SK-N-SH treated with all-trans-retinoic acid at 6 μM for 48 hours (cell line): ENCODE data around the gene KCNH3.

Source experiments
- BACH2 ChIP-seq: fragments of 250-450 bp; sonication (Bioruptor Pico); IDR thresholded peaks from 2 replicates; pipeline ENCODE4 v1.9.0; 2021; ENCODE audit warnings: mild to moderate bottlenecking, borderline replicate concordance
- ESRRG ChIP-seq: fragments of 250-450 bp; sonication (Bioruptor Pico); IDR thresholded peaks from 2 replicates; pipeline ENCODE4 v1.6.1; 2021; ENCODE audit warnings: mild to moderate bottlenecking
- ISL1 ChIP-seq: fragments of 250-450 bp; sonication (Bioruptor Pico); IDR thresholded peaks from 2 replicates; pipeline ENCODE4 v2.1.2; 2022; ENCODE audit warnings: mild to moderate bottlenecking, moderate library complexity
- PPARA ChIP-seq: fragments of 250-450 bp; sonication (Bioruptor Pico); IDR thresholded peaks from 2 replicates; pipeline ENCODE4 v1.5.0; 2020; ENCODE audit warnings: mild to moderate bottlenecking, borderline replicate concordance
- RARB ChIP-seq: fragments of 250-450 bp; sonication (Bioruptor Pico); IDR thresholded peaks from 2 replicates; pipeline ENCODE4 v1.8.0; 2021; ENCODE audit warnings: mild to moderate bottlenecking, moderate library complexity
- ZFP3 ChIP-seq: fragments of 250-450 bp; sonication (Bioruptor Pico); IDR thresholded peaks from 2 replicates; pipeline ENCODE4 v1.5.0; 2020; ENCODE audit warnings: mild to moderate bottlenecking, moderate library complexity
- ZNF70 ChIP-seq: fragments of 450-650 bp; formaldehyde crosslinking; IDR thresholded peaks from 2 replicates; pipeline ENCODE4 v1.5.0; 2020; ENCODE audit warnings: mild to moderate bottlenecking, moderate library complexity
- TF ChIP-seq, protein P1 (sequence below): fragments of 250-450 bp; sonication (Bioruptor Pico); IDR thresholded peaks from 2 replicates; pipeline ENCODE4 v1.8.0; 2020; ENCODE audit warnings: mild to moderate bottlenecking, moderate library complexity, borderline replicate concordance
- TF ChIP-seq, protein P2 (sequence below): fragments of 250-450 bp; sonication (Bioruptor Pico); IDR thresholded peaks from 2 replicates; pipeline ENCODE4 v1.5.1; 2020; ENCODE audit warnings: low read depth, mild to moderate bottlenecking, moderate library complexity
- TF ChIP-seq, protein P3 (sequence below): fragments of 250-450 bp; sonication (Bioruptor Pico); IDR thresholded peaks from 2 replicates; pipeline ENCODE4 v1.5.1; 2021; ENCODE audit warnings: mild to moderate bottlenecking, moderate library complexity

DNA sequence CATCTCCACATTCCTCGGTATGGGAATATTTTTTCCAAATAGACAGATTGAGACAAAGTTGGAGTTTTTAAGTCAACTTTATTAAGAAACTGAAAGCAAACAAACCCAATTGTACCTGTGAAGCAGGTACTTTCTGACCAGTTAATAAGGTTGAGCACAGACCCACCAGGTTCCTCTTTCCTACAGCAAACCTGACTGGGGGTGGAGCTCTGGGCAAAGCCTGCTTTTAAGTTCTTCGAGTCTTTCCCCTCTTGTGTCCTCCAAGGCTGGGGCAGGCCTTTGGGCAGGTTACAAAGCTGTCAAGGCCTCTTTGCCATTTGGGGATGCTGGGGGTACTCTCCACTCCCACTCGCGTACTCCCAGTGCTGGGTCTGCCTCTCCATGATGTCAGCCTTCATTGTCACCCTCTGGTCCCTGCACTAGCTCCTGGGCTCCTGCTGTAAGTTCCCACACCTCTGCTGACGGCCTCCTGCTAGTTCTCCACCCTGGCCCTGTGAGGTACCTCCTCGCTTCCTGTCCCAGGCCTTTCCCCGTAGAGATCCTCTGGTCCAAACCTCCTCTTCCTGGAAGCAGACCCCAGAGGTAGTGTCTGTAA lies 3.2 kb downstream of the KCNH3 start:
- TF ChIP-seq, protein P1, sequence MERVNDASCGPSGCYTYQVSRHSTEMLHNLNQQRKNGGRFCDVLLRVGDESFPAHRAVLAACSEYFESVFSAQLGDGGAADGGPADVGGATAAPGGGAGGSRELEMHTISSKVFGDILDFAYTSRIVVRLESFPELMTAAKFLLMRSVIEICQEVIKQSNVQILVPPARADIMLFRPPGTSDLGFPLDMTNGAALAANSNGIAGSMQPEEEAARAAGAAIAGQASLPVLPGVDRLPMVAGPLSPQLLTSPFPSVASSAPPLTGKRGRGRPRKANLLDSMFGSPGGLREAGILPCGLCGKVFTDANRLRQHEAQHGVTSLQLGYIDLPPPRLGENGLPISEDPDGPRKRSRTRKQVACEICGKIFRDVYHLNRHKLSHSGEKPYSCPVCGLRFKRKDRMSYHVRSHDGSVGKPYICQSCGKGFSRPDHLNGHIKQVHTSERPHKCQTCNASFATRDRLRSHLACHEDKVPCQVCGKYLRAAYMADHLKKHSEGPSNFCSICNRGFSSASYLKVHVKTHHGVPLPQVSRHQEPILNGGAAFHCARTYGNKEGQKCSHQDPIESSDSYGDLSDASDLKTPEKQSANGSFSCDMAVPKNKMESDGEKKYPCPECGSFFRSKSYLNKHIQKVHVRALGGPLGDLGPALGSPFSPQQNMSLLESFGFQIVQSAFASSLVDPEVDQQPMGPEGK = no peak
- TF ChIP-seq ZFP3 = no peak
- TF ChIP-seq, protein P2, sequence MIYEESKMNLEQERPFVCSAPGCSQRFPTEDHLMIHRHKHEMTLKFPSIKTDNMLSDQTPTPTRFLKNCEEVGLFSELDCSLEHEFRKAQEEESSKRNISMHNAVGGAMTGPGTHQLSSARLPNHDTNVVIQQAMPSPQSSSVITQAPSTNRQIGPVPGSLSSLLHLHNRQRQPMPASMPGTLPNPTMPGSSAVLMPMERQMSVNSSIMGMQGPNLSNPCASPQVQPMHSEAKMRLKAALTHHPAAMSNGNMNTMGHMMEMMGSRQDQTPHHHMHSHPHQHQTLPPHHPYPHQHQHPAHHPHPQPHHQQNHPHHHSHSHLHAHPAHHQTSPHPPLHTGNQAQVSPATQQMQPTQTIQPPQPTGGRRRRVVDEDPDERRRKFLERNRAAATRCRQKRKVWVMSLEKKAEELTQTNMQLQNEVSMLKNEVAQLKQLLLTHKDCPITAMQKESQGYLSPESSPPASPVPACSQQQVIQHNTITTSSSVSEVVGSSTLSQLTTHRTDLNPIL (CRISPR knock-in tag) = no peak
- TF ChIP-seq PPARA (CRISPR knock-in tag) = no peak
- TF ChIP-seq BACH2 = no peak
- TF ChIP-seq ZNF70 (CRISPR knock-in tag) = no peak
- no peak for TF ChIP-seq RARB (CRISPR knock-in tag)
- TF ChIP-seq ESRRG (CRISPR knock-in tag) = no peak
- TF ChIP-seq, protein P3, sequence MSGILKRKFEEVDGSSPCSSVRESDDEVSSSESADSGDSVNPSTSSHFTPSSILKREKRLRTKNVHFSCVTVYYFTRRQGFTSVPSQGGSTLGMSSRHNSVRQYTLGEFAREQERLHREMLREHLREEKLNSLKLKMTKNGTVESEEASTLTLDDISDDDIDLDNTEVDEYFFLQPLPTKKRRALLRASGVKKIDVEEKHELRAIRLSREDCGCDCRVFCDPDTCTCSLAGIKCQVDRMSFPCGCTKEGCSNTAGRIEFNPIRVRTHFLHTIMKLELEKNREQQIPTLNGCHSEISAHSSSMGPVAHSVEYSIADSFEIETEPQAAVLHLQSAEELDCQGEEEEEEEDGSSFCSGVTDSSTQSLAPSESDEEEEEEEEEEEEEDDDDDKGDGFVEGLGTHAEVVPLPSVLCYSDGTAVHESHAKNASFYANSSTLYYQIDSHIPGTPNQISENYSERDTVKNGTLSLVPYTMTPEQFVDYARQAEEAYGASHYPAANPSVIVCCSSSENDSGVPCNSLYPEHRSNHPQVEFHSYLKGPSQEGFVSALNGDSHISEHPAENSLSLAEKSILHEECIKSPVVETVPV = no peak
- TF ChIP-seq ISL1 (CRISPR knock-in tag) = no peak
